ENCODE data around the gene CDC42BPB. TPM values are rescaled to one million over a fixed set of nuclear protein-coding genes. Genes with fewer than 3 reads are reported as not detected.

Gene CDC42BPB
- total and polyA plus RNA-seq, 2 of the 13 experiments (the other 11 are each of a cell fraction or from before 2014, with no cell fraction given) = 19.7 to 32.3 TPM

DNA sequence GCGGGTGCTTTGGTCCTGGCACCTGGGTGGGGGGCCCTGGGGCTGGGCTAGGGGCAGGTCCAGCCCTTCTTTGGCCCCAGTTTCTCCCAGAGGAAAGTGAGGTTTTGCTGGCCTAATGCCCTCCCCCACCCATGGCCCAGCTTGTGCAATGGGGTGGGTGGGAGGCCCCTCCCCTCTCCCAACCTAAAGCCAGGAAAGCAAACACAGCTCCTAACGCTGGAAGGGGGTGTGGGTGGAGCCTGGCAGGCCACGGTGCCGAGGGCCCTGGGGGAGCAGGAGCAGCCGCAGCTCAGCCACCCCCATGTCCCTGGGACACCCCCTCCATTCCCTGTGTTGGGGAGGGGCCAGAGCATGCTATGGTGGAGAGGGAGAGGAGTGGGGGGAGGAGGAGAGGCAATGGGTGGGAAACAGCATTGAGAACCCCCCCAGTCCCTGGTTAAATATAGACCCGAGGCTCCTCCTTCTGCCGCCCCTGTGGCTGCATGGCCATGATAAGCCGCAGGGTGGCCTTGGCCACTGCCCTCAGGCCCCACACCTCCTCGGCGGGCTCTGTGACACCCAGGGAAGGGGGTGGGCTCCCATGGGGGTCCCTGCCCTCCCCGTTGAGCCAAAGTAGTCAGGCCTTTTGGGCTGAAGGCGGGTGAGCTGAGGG, 41.9 kb upstream of the CDC42BPB start (continued):
- TF ChIP-seq, protein P1, sequence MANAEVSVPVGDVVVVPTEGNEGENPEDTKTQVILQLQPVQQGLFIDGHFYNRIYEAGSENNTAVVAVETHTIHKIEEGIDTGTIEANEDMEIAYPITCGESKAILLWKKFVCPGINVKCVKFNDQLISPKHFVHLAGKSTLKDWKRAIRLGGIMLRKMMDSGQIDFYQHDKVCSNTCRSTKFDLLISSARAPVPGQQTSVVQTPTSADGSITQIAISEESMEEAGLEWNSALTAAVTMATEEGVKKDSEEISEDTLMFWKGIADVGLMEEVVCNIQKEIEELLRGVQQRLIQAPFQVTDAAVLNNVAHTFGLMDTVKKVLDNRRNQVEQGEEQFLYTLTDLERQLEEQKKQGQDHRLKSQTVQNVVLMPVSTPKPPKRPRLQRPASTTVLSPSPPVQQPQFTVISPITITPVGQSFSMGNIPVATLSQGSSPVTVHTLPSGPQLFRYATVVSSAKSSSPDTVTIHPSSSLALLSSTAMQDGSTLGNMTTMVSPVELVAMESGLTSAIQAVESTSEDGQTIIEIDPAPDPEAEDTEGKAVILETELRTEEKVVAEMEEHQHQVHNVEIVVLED (CRISPR knock-in tag; IDR thresholded peaks at IDR 0.05; ENCODE audit: borderline replicate concordance) = no peak; the same call in 1 of the 2 replicates
- 0 out of 2 replicates have a peak, but pooled peaks have one; percentile 17 for TF ChIP-seq ZNF543 (CRISPR knock-in tag; IDR thresholded peaks at IDR 0.05)
- no peak for TF ChIP-seq ZNF549 (CRISPR knock-in tag; IDR thresholded peaks at IDR 0.05)
- TF ChIP-seq, protein P2, sequence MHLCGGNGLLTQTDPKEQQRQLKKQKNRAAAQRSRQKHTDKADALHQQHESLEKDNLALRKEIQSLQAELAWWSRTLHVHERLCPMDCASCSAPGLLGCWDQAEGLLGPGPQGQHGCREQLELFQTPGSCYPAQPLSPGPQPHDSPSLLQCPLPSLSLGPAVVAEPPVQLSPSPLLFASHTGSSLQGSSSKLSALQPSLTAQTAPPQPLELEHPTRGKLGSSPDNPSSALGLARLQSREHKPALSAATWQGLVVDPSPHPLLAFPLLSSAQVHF (CRISPR knock-in tag; IDR thresholded peaks at IDR 0.05) = 0 out of 2 replicates have a peak, but pooled peaks have one; percentile 20
- TF ChIP-seq, protein P3, sequence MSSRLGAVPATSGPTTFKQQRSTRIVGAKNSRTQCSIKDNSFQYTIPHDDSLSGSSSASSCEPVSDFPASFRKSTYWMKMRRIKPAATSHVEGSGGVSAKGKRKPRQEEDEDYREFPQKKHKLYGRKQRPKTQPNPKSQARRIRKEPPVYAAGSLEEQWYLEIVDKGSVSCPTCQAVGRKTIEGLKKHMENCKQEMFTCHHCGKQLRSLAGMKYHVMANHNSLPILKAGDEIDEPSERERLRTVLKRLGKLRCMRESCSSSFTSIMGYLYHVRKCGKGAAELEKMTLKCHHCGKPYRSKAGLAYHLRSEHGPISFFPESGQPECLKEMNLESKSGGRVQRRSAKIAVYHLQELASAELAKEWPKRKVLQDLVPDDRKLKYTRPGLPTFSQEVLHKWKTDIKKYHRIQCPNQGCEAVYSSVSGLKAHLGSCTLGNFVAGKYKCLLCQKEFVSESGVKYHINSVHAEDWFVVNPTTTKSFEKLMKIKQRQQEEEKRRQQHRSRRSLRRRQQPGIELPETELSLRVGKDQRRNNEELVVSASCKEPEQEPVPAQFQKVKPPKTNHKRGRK (CRISPR knock-in tag; IDR thresholded peaks at IDR 0.05) = no peak
- no peak for TF ChIP-seq HES4 (CRISPR knock-in tag; IDR thresholded peaks at IDR 0.05; ENCODE audit: borderline replicate concordance)
- TF ChIP-seq, protein P4, sequence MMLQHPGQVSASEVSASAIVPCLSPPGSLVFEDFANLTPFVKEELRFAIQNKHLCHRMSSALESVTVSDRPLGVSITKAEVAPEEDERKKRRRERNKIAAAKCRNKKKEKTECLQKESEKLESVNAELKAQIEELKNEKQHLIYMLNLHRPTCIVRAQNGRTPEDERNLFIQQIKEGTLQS (CRISPR knock-in tag; IDR thresholded peaks at IDR 0.05) = peak; percentile 53
- TF ChIP-seq FLYWCH1 (CRISPR knock-in tag; IDR thresholded peaks at IDR 0.05) = no peak
- TF ChIP-seq CBX2 (IDR thresholded peaks at IDR 0.05; ENCODE audit: low read depth, low read length) = no peak
- no peak for TF ChIP-seq CBX2 (CRISPR knock-in tag; IDR thresholded peaks at IDR 0.05; ENCODE audit: low read depth)
- peak; percentile 32; the same call in 1 of the 2 replicates for TF ChIP-seq ZNF121 (CRISPR knock-in tag; IDR thresholded peaks at IDR 0.05)
- TF ChIP-seq, protein P5, sequence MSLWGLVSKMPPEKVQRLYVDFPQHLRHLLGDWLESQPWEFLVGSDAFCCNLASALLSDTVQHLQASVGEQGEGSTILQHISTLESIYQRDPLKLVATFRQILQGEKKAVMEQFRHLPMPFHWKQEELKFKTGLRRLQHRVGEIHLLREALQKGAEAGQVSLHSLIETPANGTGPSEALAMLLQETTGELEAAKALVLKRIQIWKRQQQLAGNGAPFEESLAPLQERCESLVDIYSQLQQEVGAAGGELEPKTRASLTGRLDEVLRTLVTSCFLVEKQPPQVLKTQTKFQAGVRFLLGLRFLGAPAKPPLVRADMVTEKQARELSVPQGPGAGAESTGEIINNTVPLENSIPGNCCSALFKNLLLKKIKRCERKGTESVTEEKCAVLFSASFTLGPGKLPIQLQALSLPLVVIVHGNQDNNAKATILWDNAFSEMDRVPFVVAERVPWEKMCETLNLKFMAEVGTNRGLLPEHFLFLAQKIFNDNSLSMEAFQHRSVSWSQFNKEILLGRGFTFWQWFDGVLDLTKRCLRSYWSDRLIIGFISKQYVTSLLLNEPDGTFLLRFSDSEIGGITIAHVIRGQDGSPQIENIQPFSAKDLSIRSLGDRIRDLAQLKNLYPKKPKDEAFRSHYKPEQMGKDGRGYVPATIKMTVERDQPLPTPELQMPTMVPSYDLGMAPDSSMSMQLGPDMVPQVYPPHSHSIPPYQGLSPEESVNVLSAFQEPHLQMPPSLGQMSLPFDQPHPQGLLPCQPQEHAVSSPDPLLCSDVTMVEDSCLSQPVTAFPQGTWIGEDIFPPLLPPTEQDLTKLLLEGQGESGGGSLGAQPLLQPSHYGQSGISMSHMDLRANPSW (CRISPR knock-in tag; IDR thresholded peaks at IDR 0.05; ENCODE audit: borderline replicate concordance) = peak; percentile 81; the same call in 1 of the 2 replicates
- 0 out of 2 replicates have a peak, but pooled peaks have one; percentile 53 for TF ChIP-seq ZNF225 (CRISPR knock-in tag; IDR thresholded peaks at IDR 0.05)
- TF ChIP-seq CBX1 (IDR thresholded peaks at IDR 0.05; ENCODE audit: low read depth) = peak; percentile 16
- TF ChIP-seq, protein P6, sequence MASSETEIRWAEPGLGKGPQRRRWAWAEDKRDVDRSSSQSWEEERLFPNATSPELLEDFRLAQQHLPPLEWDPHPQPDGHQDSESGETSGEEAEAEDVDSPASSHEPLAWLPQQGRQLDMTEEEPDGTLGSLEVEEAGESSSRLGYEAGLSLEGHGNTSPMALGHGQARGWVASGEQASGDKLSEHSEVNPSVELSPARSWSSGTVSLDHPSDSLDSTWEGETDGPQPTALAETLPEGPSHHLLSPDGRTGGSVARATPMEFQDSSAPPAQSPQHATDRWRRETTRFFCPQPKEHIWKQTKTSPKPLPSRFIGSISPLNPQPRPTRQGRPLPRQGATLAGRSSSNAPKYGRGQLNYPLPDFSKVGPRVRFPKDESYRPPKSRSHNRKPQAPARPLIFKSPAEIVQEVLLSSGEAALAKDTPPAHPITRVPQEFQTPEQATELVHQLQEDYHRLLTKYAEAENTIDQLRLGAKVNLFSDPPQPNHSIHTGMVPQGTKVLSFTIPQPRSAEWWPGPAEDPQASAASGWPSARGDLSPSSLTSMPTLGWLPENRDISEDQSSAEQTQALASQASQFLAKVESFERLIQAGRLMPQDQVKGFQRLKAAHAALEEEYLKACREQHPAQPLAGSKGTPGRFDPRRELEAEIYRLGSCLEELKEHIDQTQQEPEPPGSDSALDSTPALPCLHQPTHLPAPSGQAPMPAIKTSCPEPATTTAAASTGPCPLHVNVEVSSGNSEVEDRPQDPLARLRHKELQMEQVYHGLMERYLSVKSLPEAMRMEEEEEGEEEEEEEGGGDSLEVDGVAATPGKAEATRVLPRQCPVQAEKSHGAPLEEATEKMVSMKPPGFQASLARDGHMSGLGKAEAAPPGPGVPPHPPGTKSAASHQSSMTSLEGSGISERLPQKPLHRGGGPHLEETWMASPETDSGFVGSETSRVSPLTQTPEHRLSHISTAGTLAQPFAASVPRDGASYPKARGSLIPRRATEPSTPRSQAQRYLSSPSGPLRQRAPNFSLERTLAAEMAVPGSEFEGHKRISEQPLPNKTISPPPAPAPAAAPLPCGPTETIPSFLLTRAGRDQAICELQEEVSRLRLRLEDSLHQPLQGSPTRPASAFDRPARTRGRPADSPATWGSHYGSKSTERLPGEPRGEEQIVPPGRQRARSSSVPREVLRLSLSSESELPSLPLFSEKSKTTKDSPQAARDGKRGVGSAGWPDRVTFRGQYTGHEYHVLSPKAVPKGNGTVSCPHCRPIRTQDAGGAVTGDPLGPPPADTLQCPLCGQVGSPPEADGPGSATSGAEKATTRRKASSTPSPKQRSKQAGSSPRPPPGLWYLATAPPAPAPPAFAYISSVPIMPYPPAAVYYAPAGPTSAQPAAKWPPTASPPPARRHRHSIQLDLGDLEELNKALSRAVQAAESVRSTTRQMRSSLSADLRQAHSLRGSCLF (CRISPR knock-in tag; IDR thresholded peaks at IDR 0.05; ENCODE audit: borderline replicate concordance) = no peak
- TF ChIP-seq ZNF7 (CRISPR knock-in tag; IDR thresholded peaks at IDR 0.05) = no peak
- TF ChIP-seq TAF15 (IDR thresholded peaks at IDR 0.05; ENCODE audit: low read depth, low read length, poor library complexity, severe bottlenecking) = no peak
